Urinary bladder (tissue), 4 donors: ENCODE measurements around the gene ADH1C. TPM values are rescaled to one million over a fixed set of nuclear protein-coding genes. Genes with fewer than 3 reads are reported as not detected.
"Not testable (repeated sequence)": the region's sequence is repeated elsewhere in the genome, so short reads cannot be mapped to it uniquely, and the experiment has no call there.

Experiments used
- DNase-seq: peaks from one replicate; pipeline ENCODE4 v3.0.0-alpha.2; 2015; ENCODE audit errors: extremely low spot score
- H3K27ac ChIP-seq: one replicate; pipeline ENCODE4 v1.5.1; 2013; ENCODE audit warnings: low read depth, mild to moderate bottlenecking, moderate library complexity
- H3K36me3 ChIP-seq: one replicate; pipeline ENCODE4 v1.6.1; 2013; ENCODE audit warnings: mild to moderate bottlenecking, moderate library complexity; ENCODE audit not compliant: insufficient read depth
- H3K4me1 ChIP-seq: one replicate; pipeline ENCODE4 v1.6.1; 2013; ENCODE audit warnings: mild to moderate bottlenecking, moderate library complexity; ENCODE audit not compliant: insufficient read depth
- H3K4me3 ChIP-seq: one replicate; pipeline ENCODE4 v1.5.1; 2013; ENCODE audit warnings: low read depth, low read length
- WGBS: extraction: QIAGEN DNeasy Blood & Tissue Kit; methylation state at CpG from one replicate; pipeline ENCODE4 v1.1.7; 2013; 5-methylcytosine and 5-hydroxymethylcytosine counted together
- polyA plus RNA-seq: library from polyadenylated mRNA; stranded (reverse); fragments of 200-250 nt; gene quantifications from one replicate; pipeline ENCODE4 v1.2.3, GENCODE V29; 2013
- total RNA-seq: library from RNA; depleted of rRNA; stranded (reverse); fragments of >200 nt; gene quantifications from one replicate; pipeline ENCODE4 v1.2.3, GENCODE V29; 2014
- donor health status: healthy with polysubstance abuse.
- donor health status: healthy.

Gene ADH1C
- total and polyA plus RNA-seq, 2 donors: 4.7 to 10.8 TPM

- DNase-seq: no peak
- Histone ChIP-seq H3K4me3 (no peak overlapping the region), H3K4me1 (no peaks in the 10 kb centered on the region), H3K27ac (no peak overlapping the region), H3K36me3 (no peaks in the 10 kb centered on the region)
- 93% methylated on average over 3 of the region's 3 CpGs for WGBS
Measured at GRCh38 chr4:99339172-99339571, 13.4 kb downstream of the ADH1C start.

GRCh38 chr4:99336553-99336952 is 16.0 kb downstream of the ADH1C start:
- Histone ChIP-seq H3K27ac (peak overlapping the region; percentile 10), H3K4me3 (no peak overlapping the region), H3K4me1 (no peaks in the 10 kb centered on the region), H3K36me3 (no peaks in the 10 kb centered on the region)
- WGBS: 56% methylated on average over 4 of the region's 4 CpGs
- DNase-seq: no peak

- no peak for DNase-seq
- no peaks in the 10 kb centered on the region for H3K36me3 ChIP-seq
- H3K4me3 ChIP-seq: no peak overlapping the region
- H3K27ac ChIP-seq: no peak overlapping the region
- no peaks in the 10 kb centered on the region for H3K4me1 ChIP-seq
- WGBS: 83% methylated on average over 1 of the region's 1 CpG
Measured at GRCh38 chr4:99334880-99335279, 17.7 kb downstream of the ADH1C start.

- peaks cover 1% of the 10 kb centered on the region for H3K36me3 ChIP-seq
- H3K27ac ChIP-seq: no peak overlapping the region
- H3K4me3 ChIP-seq: no peak overlapping the region
- no peaks in the 10 kb centered on the region for H3K4me1 ChIP-seq
- 96% methylated on average over 3 of the region's 3 CpGs for WGBS
- DNase-seq: no peak
Measured at GRCh38 chr4:99330648-99331047, 21.9 kb downstream of the ADH1C start.

GRCh38 chr4:99329876-99330275 is 22.7 kb downstream of the ADH1C start:
- DNase-seq: no peak
- Histone ChIP-seq H3K4me1 (no peaks in the 10 kb centered on the region), H3K27ac (no peak overlapping the region), H3K36me3 (peaks cover 1% of the 10 kb centered on the region), H3K4me3 (no peak overlapping the region)
- WGBS: 75% methylated on average over 2 of the region's 2 CpGs

GRCh38 chr4:99324979-99325378 is 27.6 kb downstream of the ADH1C start:
- Histone ChIP-seq H3K27ac (no peak overlapping the region), H3K4me1 (no peaks in the 10 kb centered on the region), H3K4me3 (no peak overlapping the region), H3K36me3 (peaks cover 1% of the 10 kb centered on the region)
- 20% methylated on average over 3 of the region's 3 CpGs for WGBS
- DNase-seq: peak; percentile 55

- Histone ChIP-seq H3K4me1 (no peaks in the 10 kb centered on the region), H3K27ac (peak overlapping the region; percentile 75), H3K4me3 (no peak overlapping the region), H3K36me3 (peaks cover 1% of the 10 kb centered on the region)
- WGBS: 43% methylated on average over 1 of the region's 1 CpG
- DNase-seq: no peak
Measured at GRCh38 chr4:99324361-99324760, 28.2 kb downstream of the ADH1C start.

GRCh38 chr4:99323756-99324155 is 28.8 kb downstream of the ADH1C start:
- no peaks in the 10 kb centered on the region for H3K4me1 ChIP-seq
- whole genome bisulfite sequencing: 95% methylated on average over 1 of the region's 1 CpG
- peak overlapping the region; percentile 75 for H3K27ac ChIP-seq
- H3K4me3 ChIP-seq: no peak overlapping the region
- DNase-seq: no peak
- peaks cover 4% of the 10 kb centered on the region for H3K36me3 ChIP-seq

- H3K4me3 ChIP-seq: peak within 1 kb of the TSS; percentile 25
- H3K4me1 ChIP-seq: no peaks in the 10 kb centered on the region
- peaks cover 4% of the 10 kb centered on the region for H3K36me3 ChIP-seq
- no peak for DNase-seq
- WGBS: 52% methylated on average over 8 of the region's 8 CpGs
- no peak within 1 kb of the TSS for H3K27ac ChIP-seq
Measured at GRCh38 chr4:99321241-99322191, 31.0 kb downstream of the ADH1C start, which contains the start of gene ADH1B. Gene ADH1B, minus strand, starts transcription at chr4:99321401. Its CDS starts 70 bp downstream, at chr4:99321331.

GRCh38 chr4:99317811-99318210 is 34.7 kb downstream of the ADH1C start:
- H3K4me3 ChIP-seq, DNase-seq, H3K4me1 ChIP-seq, H3K36me3 ChIP-seq, H3K27ac ChIP-seq: not testable (repeated sequence)
- WGBS: 90% methylated on average over 8 of the region's 8 CpGs

GRCh38 chr4:99317354-99317753 is 35.2 kb downstream of the ADH1C start:
- H3K4me1 ChIP-seq: no peaks in the 10 kb centered on the region
- H3K36me3 ChIP-seq: peaks cover 2% of the 10 kb centered on the region
- DNase-seq: no peak
- 87% methylated on average over 3 of the region's 3 CpGs for WGBS
- no peak overlapping the region for H3K4me3 ChIP-seq
- H3K27ac ChIP-seq: no peak overlapping the region

GRCh38 chr4:99315839-99316238 is 36.7 kb downstream of the ADH1C start:
- H3K4me3 ChIP-seq: no peak overlapping the region
- no peak overlapping the region for H3K27ac ChIP-seq
- peaks cover 2% of the 10 kb centered on the region for H3K36me3 ChIP-seq
- H3K4me1 ChIP-seq: no peaks in the 10 kb centered on the region
- DNase-seq: no peak
- WGBS: 81% methylated on average over 6 of the region's 6 CpGs

- WGBS: 86% methylated on average over 1 of the region's 1 CpG
- H3K4me1 ChIP-seq: no peaks in the 10 kb centered on the region
- H3K4me3 ChIP-seq: no peak overlapping the region
- no peak for DNase-seq
- peaks cover 5% of the 10 kb centered on the region for H3K36me3 ChIP-seq
- no peak overlapping the region for H3K27ac ChIP-seq
Measured at GRCh38 chr4:99314211-99314610, 38.3 kb downstream of the ADH1C start.

- H3K4me1 ChIP-seq: no peaks in the 10 kb centered on the region
- no peak overlapping the region for H3K27ac ChIP-seq
- H3K4me3 ChIP-seq: no peak overlapping the region
- WGBS: 74% methylated on average over 2 of the region's 2 CpGs
- no peak for DNase-seq
- H3K36me3 ChIP-seq: peaks cover 3% of the 10 kb centered on the region
Measured at GRCh38 chr4:99310389-99310788, 42.2 kb downstream of the ADH1C start.
